GM19240 (cell line): Measurements from ENCODE around the gene CD82.
"Not testable (repeated sequence)": the region's sequence is repeated elsewhere in the genome, so short reads cannot be mapped to it uniquely, and the experiment has no call there.

Source experiments
- DNase-seq: peaks from one replicate; pipeline ENCODE4 v3.0.0; 2011; ENCODE audit warnings: low spot score; ENCODE audit not compliant: insufficient read length

CD82 gene

GRCh38 chr11:44559940-44560300 is 5.5 kb upstream of the CD82 start:
- not testable (repeated sequence) for DNase-seq

- DNase-seq, result no peak
These were observed 4.1 kb upstream of the CD82 start for GRCh38 chr11:44561275-44561805.

GRCh38 chr11:44561964-44562734 is 3.3 kb upstream of the CD82 start:
- no peak for DNase-seq

GRCh38 chr11:44562845-44563460 is 2.5 kb upstream of the CD82 start:
- DNase-seq, result no peak

GRCh38 chr11:44563711-44564110 is 1.8 kb upstream of the CD82 start:
- DNase-seq, result no peak

GRCh38 chr11:44564166-44564565 is 1.3 kb upstream of the CD82 start:
- no peak for DNase-seq

GRCh38 chr11:44564670-44565210 is 723 bp upstream of the CD82 start:
- DNase-seq, result no peak

GRCh38 chr11:44565953-44566949 is 788 bp downstream of the CD82 start:
- DNase-seq, result no peak

GRCh38 chr11:44566952-44567875 is 1.8 kb downstream of the CD82 start:
- no peak for DNase-seq

GRCh38 chr11:44567876-44568256 is 2.4 kb downstream of the CD82 start:
- DNase-seq, result no peak

GRCh38 chr11:44568331-44568657 is 2.8 kb downstream of the CD82 start:
- DNase-seq, result no peak

GRCh38 chr11:44568658-44569473 is 3.4 kb downstream of the CD82 start:
- DNase-seq, result no peak

GRCh38 chr11:44570411-44571155 is 5.1 kb downstream of the CD82 start:
- DNase-seq, result no peak

GRCh38 chr11:44571871-44572270 is 6.4 kb downstream of the CD82 start:
- no peak for DNase-seq

GRCh38 chr11:44572436-44572835 is 7.0 kb downstream of the CD82 start:
- DNase-seq, result no peak

- DNase-seq, result no peak
These were observed 7.4 kb downstream of the CD82 start for GRCh38 chr11:44572884-44573283.

GRCh38 chr11:44573333-44573732 is 7.9 kb downstream of the CD82 start:
- DNase-seq, result no peak

- no peak for DNase-seq
These were observed 9.3 kb downstream of the CD82 start for GRCh38 chr11:44574610-44575287.
